H9 (cell line): ENCODE results near the gene SORCS2. TPM values are rescaled to one million over a fixed set of nuclear protein-coding genes. Genes with fewer than 3 reads are reported as not detected.
A peak's percentile ranks its signal among the peaks of the same experiment; 100 is the strongest.

Experiments used
- DNase-seq: peaks from one replicate; pipeline ENCODE4 v3.0.0-alpha.2; 2017
- H2AFZ ChIP-seq: one replicate; pipeline ENCODE4 v1.6.1; 2013; ENCODE audit warnings: mild to moderate bottlenecking, low read length, control low read depth, moderate library complexity
- H2AK5ac ChIP-seq: 2 replicates; pipeline ENCODE4 v1.6.1; 2013; ENCODE audit warnings: low read length, control low read depth, mixed read lengths; ENCODE audit not compliant: insufficient read length
- H2BK120ac ChIP-seq: one replicate; pipeline ENCODE4 v1.6.1; 2013; ENCODE audit warnings: low read depth, mild to moderate bottlenecking, low read length, control low read depth, inconsistent platforms; ENCODE audit not compliant: poor library complexity, severe bottlenecking
- H2BK12ac ChIP-seq: 2 replicates; pipeline ENCODE4 v1.6.1; 2013; ENCODE audit warnings: low read length, control low read depth, mixed read lengths, low read depth; ENCODE audit not compliant: insufficient read length
- H2BK15ac ChIP-seq: 2 replicates; pipeline ENCODE4 v1.6.1; 2013; ENCODE audit warnings: low read depth, low read length, control low read depth
- H2BK20ac ChIP-seq: one replicate; pipeline ENCODE4 v1.6.1; 2013; ENCODE audit warnings: low read depth, mild to moderate bottlenecking, low read length, control low read depth, inconsistent platforms; ENCODE audit not compliant: poor library complexity, severe bottlenecking
- H2BK5ac ChIP-seq: 2 replicates; pipeline ENCODE4 v1.6.1; 2013; ENCODE audit warnings: low read length, control low read depth, mixed read lengths; ENCODE audit not compliant: insufficient read length
- H3K14ac ChIP-seq: 2 replicates; pipeline ENCODE4 v1.6.1; 2013; ENCODE audit warnings: low read length, control low read depth; ENCODE audit not compliant: insufficient read depth
- H3K18ac ChIP-seq: 2 replicates; pipeline ENCODE4 v1.6.1; 2013; ENCODE audit warnings: low read depth, mild to moderate bottlenecking, mixed read lengths, low read length, control low read depth; ENCODE audit not compliant: insufficient read length
- H3K23ac ChIP-seq: 2 replicates; pipeline ENCODE4 v1.6.1; 2013; ENCODE audit warnings: low read length, control low read depth, mixed read lengths, low read depth; ENCODE audit not compliant: insufficient read length
- H3K23me2 ChIP-seq: 2 replicates; pipeline ENCODE4 v1.6.1; 2013; ENCODE audit warnings: low read depth, mild to moderate bottlenecking, mixed read lengths, low read length, control low read depth; ENCODE audit not compliant: insufficient read length, poor library complexity, severe bottlenecking
- H3K27ac ChIP-seq: 2 replicates; pipeline ENCODE4 v1.5.1; 2013; ENCODE audit warnings: low read length, control low read depth, mixed read lengths, low read depth; ENCODE audit not compliant: insufficient read length
- H3K27me3 ChIP-seq: 2 replicates; pipeline ENCODE4 v1.6.1; 2013; ENCODE audit warnings: low read length, control low read depth, inconsistent platforms; ENCODE audit not compliant: insufficient read depth
- H3K4ac ChIP-seq: 2 replicates; pipeline ENCODE4 v1.6.1; 2013; ENCODE audit warnings: low read depth, mild to moderate bottlenecking, control low read depth, inconsistent platforms, low read length, moderate library complexity
- H3K4me1 ChIP-seq: 2 replicates; pipeline ENCODE4 v1.6.1; 2013; ENCODE audit warnings: low read length, control low read depth, inconsistent platforms; ENCODE audit not compliant: insufficient read depth
- H3K4me2 ChIP-seq: 2 replicates; pipeline ENCODE4 v1.6.1; 2013; ENCODE audit warnings: low read length, control low read depth, mixed read lengths; ENCODE audit not compliant: insufficient read length, insufficient read depth
- H3K56ac ChIP-seq: 2 replicates; pipeline ENCODE4 v1.6.1; 2013; ENCODE audit warnings: low read depth, mild to moderate bottlenecking, mixed read lengths, low read length, control low read depth; ENCODE audit not compliant: insufficient read length
- H3K79me1 ChIP-seq: 2 replicates; pipeline ENCODE4 v1.6.1; 2013; ENCODE audit warnings: low read depth, mild to moderate bottlenecking, moderate library complexity, low read length, control low read depth, inconsistent platforms; ENCODE audit not compliant: insufficient read depth, poor library complexity, severe bottlenecking
- H3K79me2 ChIP-seq: 2 replicates; pipeline ENCODE4 v1.6.1; 2013; ENCODE audit warnings: low read length, control low read depth, inconsistent platforms; ENCODE audit not compliant: insufficient read depth
- H3K9ac ChIP-seq: 2 replicates; pipeline ENCODE4 v1.6.1; 2013; ENCODE audit warnings: low read length, control low read depth, mixed read lengths; ENCODE audit not compliant: insufficient read length; ENCODE audit errors: extremely low read depth
- H3K9me3 ChIP-seq: one replicate; pipeline ENCODE4 v1.6.1; 2013; ENCODE audit warnings: low read depth, low read length, inconsistent platforms; ENCODE audit not compliant: control insufficient read depth
- H3T11ph ChIP-seq: one replicate; pipeline ENCODE4 v1.6.1; 2013; ENCODE audit warnings: mild to moderate bottlenecking, low read length, control low read depth, inconsistent platforms
- H4K20me1 ChIP-seq: one replicate; pipeline ENCODE4 v1.6.1; 2013; ENCODE audit not compliant: control insufficient read depth, insufficient read length, insufficient read depth
- H4K5ac ChIP-seq: 2 replicates; pipeline ENCODE4 v1.6.1; 2013; ENCODE audit warnings: low read depth, mild to moderate bottlenecking, mixed read lengths, low read length, control low read depth; ENCODE audit not compliant: insufficient read length
- H4K8ac ChIP-seq: replicated peaks from 2 replicates; pipeline ENCODE4 v1.6.1; 2013; ENCODE audit warnings: low read length, control low read depth, mixed read lengths, low read depth; ENCODE audit not compliant: insufficient read length
- H4K91ac ChIP-seq: 2 replicates; pipeline ENCODE4 v1.6.1; 2013; ENCODE audit warnings: low read depth, mild to moderate bottlenecking, moderate library complexity, mixed read lengths, low read length, control low read depth; ENCODE audit not compliant: insufficient read length
- H3K27ac Mint-ChIP-seq, 3 experiments: 2 replicates in 2 of 3; 3 replicates in 1 of 3; pipeline ENCODE4 v1.8.0; 2020 to 2021; ENCODE audit warnings: mixed read lengths in 3 of 3, mild to moderate bottlenecking in 1 of 3, moderate library complexity in 1 of 3
- H3K27me3 Mint-ChIP-seq: 2 replicates; pipeline ENCODE4 v1.8.0; 2021; ENCODE audit warnings: low read depth, mild to moderate bottlenecking, moderate library complexity, mixed read lengths
- H3K36me3 Mint-ChIP-seq, 3 experiments: 2 replicates in 2 of 3; 3 replicates in 1 of 3; pipeline ENCODE4 v1.8.0; 2020 to 2021; ENCODE audit warnings: low read depth in 3 of 3, mixed read lengths in 3 of 3; ENCODE audit not compliant: insufficient read depth in 1 of 3
- H3K4me1 Mint-ChIP-seq, 2 experiments: 2 replicates each; pipeline ENCODE4 v1.8.0; 2020; ENCODE audit warnings: mixed read lengths in 2 of 2
- H3K4me3 Mint-ChIP-seq, 2 experiments: 2 replicates in 1 of 2; 3 replicates in 1 of 2; pipeline ENCODE4 v1.8.0; 2020 to 2021; ENCODE audit warnings: mild to moderate bottlenecking in 2 of 2, mixed read lengths in 2 of 2, moderate library complexity in 1 of 2
- H3K9me3 Mint-ChIP-seq, 2 experiments: 2 replicates in 1 of 2; 3 replicates in 1 of 2; pipeline ENCODE4 v1.8.0; 2020; ENCODE audit warnings: mild to moderate bottlenecking in 2 of 2, mixed read lengths in 2 of 2, moderate library complexity in 1 of 2
- WGBS: extraction: QIAGEN DNeasy Blood & Tissue Kit; methylation state at CpG from one replicate; pipeline ENCODE4 v1.1.7; 2013; ENCODE audit warnings: missing lambda C conversion rate, low lambda C conversion rate, mixed read lengths; ENCODE audit not compliant: insufficient read length; ENCODE audit errors: extremely low coverage; 5-methylcytosine and 5-hydroxymethylcytosine counted together
- total RNA-seq: library from RNA; stranded (reverse); gene quantifications from 2 replicates; pipeline ENCODE4 v1.2.1, GENCODE V29; 2021
- TF ChIP-seq, protein P1 (sequence below): fragments of 200-600 bp; sonication (generic); conservative IDR thresholded peaks from 3 replicates; pipeline ENCODE4 v1.8.0; 2021; ENCODE audit warnings: antibody characterized with exemption, mild to moderate bottlenecking

The SORCS2 gene
- total RNA-seq, 1 experiment from 2014 or later = 0.57 TPM

DNA sequence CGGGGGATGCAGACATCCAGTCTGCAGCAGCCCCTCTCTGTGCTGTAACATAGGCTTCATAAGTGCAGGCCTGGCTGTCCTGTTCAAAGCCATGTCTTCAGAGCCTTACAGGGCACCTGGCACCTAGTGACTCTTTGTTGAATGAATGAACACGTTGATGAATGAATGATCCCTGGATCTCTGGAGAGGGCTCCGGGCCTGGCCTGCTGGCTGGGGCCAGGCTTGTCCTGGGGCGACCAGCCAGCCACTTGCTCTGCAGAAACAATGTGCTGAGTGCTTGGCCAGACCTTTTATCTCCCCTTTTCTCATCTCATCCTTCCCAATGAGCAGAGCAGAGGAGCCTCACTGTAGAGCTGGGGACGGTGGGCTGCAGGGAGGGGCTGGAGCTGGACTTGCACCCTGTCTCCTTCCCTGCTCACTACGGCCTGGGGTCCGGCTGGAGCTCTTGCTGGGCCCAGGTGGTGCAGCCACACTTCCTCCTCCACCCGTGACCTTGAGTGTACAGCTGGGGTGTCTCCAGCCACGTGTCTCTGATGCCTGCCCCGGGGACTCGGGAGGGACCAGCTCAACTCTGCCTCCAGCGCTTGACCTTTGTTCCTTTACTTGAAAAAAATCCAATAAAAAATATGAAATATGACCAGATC, 164.5 kb downstream of the SORCS2 start:
- H3K4ac ChIP-seq = no peak overlapping the region
- no peaks in the 10 kb centered on the region for H3K9me3 ChIP-seq
- H3K27me3 Mint-ChIP-seq = peaks cover 3% of the 10 kb centered on the region
- H3K79me1 ChIP-seq = no peaks in the 10 kb centered on the region
- no peaks in the 10 kb centered on the region for H3K9me3 Mint-ChIP-seq
- no peaks in the 10 kb centered on the region; a peak in 1 of 4 replicates for H3K4me1 Mint-ChIP-seq
- H2AFZ ChIP-seq = no peak overlapping the region
- no peak overlapping the region for H4K5ac ChIP-seq
- H2BK15ac ChIP-seq = no peak overlapping the region
- H3K4me1 ChIP-seq = no peaks in the 10 kb centered on the region
- H3K27me3 ChIP-seq = no peaks in the 10 kb centered on the region
- peak overlapping the region in 1 of 3 experiments; percentile 70; a peak in 1 of 7 replicates for H3K27ac Mint-ChIP-seq
- no peak overlapping the region for H2BK12ac ChIP-seq
- H2BK20ac ChIP-seq = no peak overlapping the region
- H2BK5ac ChIP-seq = no peak overlapping the region
- no peak overlapping the region for H3K23ac ChIP-seq
- H4K20me1 ChIP-seq = no peaks in the 10 kb centered on the region
- H3K14ac ChIP-seq = no peak overlapping the region; the same call in 1 of the 2 replicates
- no peak overlapping the region for H4K91ac ChIP-seq
- TF ChIP-seq, protein P1, sequence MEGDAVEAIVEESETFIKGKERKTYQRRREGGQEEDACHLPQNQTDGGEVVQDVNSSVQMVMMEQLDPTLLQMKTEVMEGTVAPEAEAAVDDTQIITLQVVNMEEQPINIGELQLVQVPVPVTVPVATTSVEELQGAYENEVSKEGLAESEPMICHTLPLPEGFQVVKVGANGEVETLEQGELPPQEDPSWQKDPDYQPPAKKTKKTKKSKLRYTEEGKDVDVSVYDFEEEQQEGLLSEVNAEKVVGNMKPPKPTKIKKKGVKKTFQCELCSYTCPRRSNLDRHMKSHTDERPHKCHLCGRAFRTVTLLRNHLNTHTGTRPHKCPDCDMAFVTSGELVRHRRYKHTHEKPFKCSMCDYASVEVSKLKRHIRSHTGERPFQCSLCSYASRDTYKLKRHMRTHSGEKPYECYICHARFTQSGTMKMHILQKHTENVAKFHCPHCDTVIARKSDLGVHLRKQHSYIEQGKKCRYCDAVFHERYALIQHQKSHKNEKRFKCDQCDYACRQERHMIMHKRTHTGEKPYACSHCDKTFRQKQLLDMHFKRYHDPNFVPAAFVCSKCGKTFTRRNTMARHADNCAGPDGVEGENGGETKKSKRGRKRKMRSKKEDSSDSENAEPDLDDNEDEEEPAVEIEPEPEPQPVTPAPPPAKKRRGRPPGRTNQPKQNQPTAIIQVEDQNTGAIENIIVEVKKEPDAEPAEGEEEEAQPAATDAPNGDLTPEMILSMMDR = no peak
- no peak overlapping the region for H3K56ac ChIP-seq
- H3T11ph ChIP-seq = no peak overlapping the region
- no peak overlapping the region for H4K8ac ChIP-seq
- H3K23me2 ChIP-seq = no peaks in the 10 kb centered on the region
- no peak overlapping the region for H3K9ac ChIP-seq
- H3K27ac ChIP-seq = no peak overlapping the region
- H3K18ac ChIP-seq = no peak overlapping the region
- no CpG with 5 or more reads among the region's 12 CpGs for WGBS
- no peak for DNase-seq
- no peak overlapping the region for H3K4me2 ChIP-seq
- H2AK5ac ChIP-seq = no peak overlapping the region
- H3K79me2 ChIP-seq = no peaks in the 10 kb centered on the region
- no peak overlapping the region for H2BK120ac ChIP-seq
- no peaks in the 10 kb centered on the region for H3K36me3 Mint-ChIP-seq
- H3K4me3 Mint-ChIP-seq = no peak overlapping the region
